ENCODE measurements around the gene OR51E1.

The OR51E1 gene

GRCh38 chr11:4647766-4648165 is 4.0 kb downstream of the OR51E1 start:
- DNase-seq (ENCODE audit: low read depth in 2 of 2), result no peak

GRCh38 chr11:4654635-4655369 is 11.0 kb downstream of the OR51E1 start:
- no peak for DNase-seq (ENCODE audit: low read depth in 2 of 2)

- DNase-seq (ENCODE audit: low read depth in 2 of 2), result no peak
These were observed 15.1 kb downstream of the OR51E1 start for GRCh38 chr11:4658629-4659445.

GRCh38 chr11:4662876-4663275 is 19.1 kb downstream of the OR51E1 start:
- DNase-seq (ENCODE audit: low read depth in 2 of 2), result no peak

- no peak for DNase-seq (ENCODE audit: low read depth in 2 of 2)
These were observed 20.4 kb downstream of the OR51E1 start for GRCh38 chr11:4664183-4664582.

GRCh38 chr11:4664786-4665185 is 21.0 kb downstream of the OR51E1 start:
- no peak for DNase-seq (ENCODE audit: low read depth in 2 of 2)

- no peak for DNase-seq (ENCODE audit: low read depth in 2 of 2)
These were observed 21.6 kb downstream of the OR51E1 start for GRCh38 chr11:4665424-4665823.

- DNase-seq (ENCODE audit: low read depth in 2 of 2), result no peak
These were observed 28.0 kb downstream of the OR51E1 start for GRCh38 chr11:4671741-4672140.

GRCh38 chr11:4672470-4672869 is 28.7 kb downstream of the OR51E1 start:
- DNase-seq (ENCODE audit: low read depth in 2 of 2), result peak in 1 of 2 experiments; percentile 11

GRCh38 chr11:4673781-4674180 is 30.0 kb downstream of the OR51E1 start:
- no peak for DNase-seq (ENCODE audit: low read depth in 2 of 2)

GRCh38 chr11:4677948-4678347 is 34.2 kb downstream of the OR51E1 start:
- DNase-seq (ENCODE audit: low read depth in 2 of 2), result no peak

GRCh38 chr11:4680341-4680740 is 36.6 kb downstream of the OR51E1 start:
- DNase-seq (ENCODE audit: low read depth in 2 of 2), result no peak

- DNase-seq (ENCODE audit: low read depth in 2 of 2), result peak; percentile 7 to 20
These were observed 39.0 kb downstream of the OR51E1 start for GRCh38 chr11:4682623-4683419.

GRCh38 chr11:4684631-4685285 is 41.0 kb downstream of the OR51E1 start:
- DNase-seq (ENCODE audit: low read depth in 2 of 2), result no peak

GRCh38 chr11:4695442-4695841 is 51.7 kb downstream of the OR51E1 start:
- no peak for DNase-seq (ENCODE audit: low read depth in 2 of 2)

- no peak for DNase-seq (ENCODE audit: low read depth in 2 of 2)
These were observed 53.8 kb downstream of the OR51E1 start, which contains the start of gene OR51E2 for GRCh38 chr11:4697585-4697984. Gene OR51E2, minus strand, starts transcription at chr11:4697853. Its CDS starts 15,142 bp downstream, at chr11:4682711.

GRCh38 chr11:4699697-4700435 is 56.1 kb downstream of the OR51E1 start:
- no peak for DNase-seq (ENCODE audit: low read depth in 2 of 2)

GRCh38 chr11:4700436-4700820 is 56.6 kb downstream of the OR51E1 start:
- DNase-seq (ENCODE audit: low read depth in 2 of 2), result no peak

- DNase-seq (ENCODE audit: low read depth in 2 of 2), result no peak
These were observed 60.4 kb downstream of the OR51E1 start, which contains the start of gene MMP26 for GRCh38 chr11:4704054-4704789. Gene MMP26, plus strand, starts transcription at chr11:4704784.

GRCh38 chr11:4704790-4705334 is 61.1 kb downstream of the OR51E1 start:
- no peak for DNase-seq (ENCODE audit: low read depth in 2 of 2)

All from fibroblast of skin of left quadriceps (primary cell).